Adipocyte (in vitro differentiated cells): Measurements from ENCODE around the gene ARHGAP10.

ENCODE experiments used
- DNase-seq: peaks from one replicate; pipeline ENCODE4 v3.0.0-alpha.2; 2015; ENCODE audit warnings: low read depth
- H3K27me3 ChIP-seq: replicated peaks from 2 replicates; pipeline ENCODE4 v1.7.0; 2013; ENCODE audit warnings: mild to moderate bottlenecking, low read length, moderate library complexity; ENCODE audit not compliant: control insufficient read depth, insufficient read depth
- H3K36me3 ChIP-seq: 2 replicates; pipeline ENCODE4 v1.7.0; 2013; ENCODE audit warnings: low read length, mild to moderate bottlenecking, moderate library complexity; ENCODE audit not compliant: control insufficient read depth, insufficient read depth, severe bottlenecking
- H3K4me1 ChIP-seq: 2 replicates; pipeline ENCODE4 v1.7.0; 2013; ENCODE audit warnings: mild to moderate bottlenecking, low read length, moderate library complexity; ENCODE audit not compliant: control insufficient read depth, insufficient read depth
- H3K4me3 ChIP-seq: 2 replicates; pipeline ENCODE4 v1.7.0; 2013; ENCODE audit warnings: mild to moderate bottlenecking, low read length, moderate library complexity
- H3K9ac ChIP-seq: 2 replicates; pipeline ENCODE4 v1.7.0; 2013; ENCODE audit warnings: mild to moderate bottlenecking, low read length, moderate library complexity
- H3K9me3 ChIP-seq: 2 replicates; pipeline ENCODE4 v1.7.0; 2013; ENCODE audit warnings: mild to moderate bottlenecking, low read length, moderate library complexity; ENCODE audit not compliant: control insufficient read depth

ARHGAP10 gene

GRCh38 chr4:148062301-148062950 is 330.5 kb downstream of the ARHGAP10 start:
- Histone ChIP-seq H3K4me3 (no peak overlapping the region), H3K4me1 (peaks cover 9% of the 10 kb centered on the region), H3K36me3 (peaks cover 36% of the 10 kb centered on the region), H3K27me3 (no peaks in the 10 kb centered on the region), H3K9me3 (no peaks in the 10 kb centered on the region), H3K9ac (no peak overlapping the region)
- no peak for DNase-seq

- peaks cover 9% of the 10 kb centered on the region for H3K4me1 ChIP-seq
- no peak for DNase-seq
- no peaks in the 10 kb centered on the region for H3K9me3 ChIP-seq
These were observed 332.6 kb downstream of the ARHGAP10 start for GRCh38 chr4:148064451-148064850.

GRCh38 chr4:148065075-148065474 is 333.2 kb downstream of the ARHGAP10 start:
- no peak overlapping the region for H3K4me3 ChIP-seq
- H3K9ac ChIP-seq = no peak overlapping the region
- DNase-seq = peak; percentile 83
- H3K4me1 ChIP-seq = peaks cover 15% of the 10 kb centered on the region
- no peaks in the 10 kb centered on the region for H3K9me3 ChIP-seq
- peaks cover 36% of the 10 kb centered on the region for H3K36me3 ChIP-seq
- no peaks in the 10 kb centered on the region for H3K27me3 ChIP-seq

More at GRCh38 chr4:148064451-148064850, 332.6 kb downstream of the ARHGAP10 start:
- Histone ChIP-seq H3K36me3 (peaks cover 36% of the 10 kb centered on the region), H3K9ac (no peak overlapping the region), H3K27me3 (no peaks in the 10 kb centered on the region), H3K4me3 (no peak overlapping the region)

- Histone ChIP-seq H3K4me3 (no peak overlapping the region), H3K36me3 (peaks cover 41% of the 10 kb centered on the region)
- DNase-seq = no peak
These were observed 335.5 kb downstream of the ARHGAP10 start for GRCh38 chr4:148067301-148067916.

GRCh38 chr4:148068065-148068911 is 336.4 kb downstream of the ARHGAP10 start:
- no peak for DNase-seq
- Histone ChIP-seq H3K4me3 (no peak overlapping the region), H3K27me3 (no peaks in the 10 kb centered on the region), H3K36me3 (peaks cover 44% of the 10 kb centered on the region), H3K4me1 (peaks cover 16% of the 10 kb centered on the region), H3K9ac (no peak overlapping the region), H3K9me3 (no peaks in the 10 kb centered on the region)

More at GRCh38 chr4:148067301-148067916, 335.5 kb downstream of the ARHGAP10 start:
- no peak overlapping the region for H3K9ac ChIP-seq
- H3K9me3 ChIP-seq = no peaks in the 10 kb centered on the region
- peaks cover 16% of the 10 kb centered on the region for H3K4me1 ChIP-seq
- H3K27me3 ChIP-seq = no peaks in the 10 kb centered on the region

- DNase-seq = no peak
- Histone ChIP-seq H3K9ac (no peak overlapping the region), H3K9me3 (no peaks in the 10 kb centered on the region), H3K4me3 (no peak overlapping the region), H3K36me3 (peaks cover 42% of the 10 kb centered on the region), H3K27me3 (no peaks in the 10 kb centered on the region), H3K4me1 (peaks cover 16% of the 10 kb centered on the region)
These were observed 337.4 kb downstream of the ARHGAP10 start for GRCh38 chr4:148069086-148069894.

GRCh38 chr4:148069895-148070178 is 337.9 kb downstream of the ARHGAP10 start:
- Histone ChIP-seq H3K9me3 (peaks cover 2% of the 10 kb centered on the region), H3K4me1 (peaks cover 13% of the 10 kb centered on the region), H3K9ac (no peak overlapping the region), H3K36me3 (peaks cover 42% of the 10 kb centered on the region), H3K27me3 (no peaks in the 10 kb centered on the region), H3K4me3 (no peak overlapping the region)
- no peak for DNase-seq

- Histone ChIP-seq H3K4me1 (peaks cover 7% of the 10 kb centered on the region), H3K4me3 (no peak overlapping the region), H3K9ac (no peak overlapping the region), H3K27me3 (no peaks in the 10 kb centered on the region), H3K9me3 (peaks cover 12% of the 10 kb centered on the region), H3K36me3 (peaks cover 45% of the 10 kb centered on the region)
- no peak for DNase-seq
These were observed 339.1 kb downstream of the ARHGAP10 start for GRCh38 chr4:148071009-148071408.

GRCh38 chr4:148072789-148073188 is 340.9 kb downstream of the ARHGAP10 start:
- no peak for DNase-seq
- Histone ChIP-seq H3K9ac (no peak overlapping the region), H3K4me3 (no peak overlapping the region), H3K27me3 (no peaks in the 10 kb centered on the region), H3K9me3 (peaks cover 17% of the 10 kb centered on the region), H3K4me1 (peaks cover 14% of the 10 kb centered on the region), H3K36me3 (peaks cover 41% of the 10 kb centered on the region)

- H3K9ac ChIP-seq = no peak overlapping the region
- H3K36me3 ChIP-seq = peaks cover 41% of the 10 kb centered on the region
- peaks cover 20% of the 10 kb centered on the region for H3K4me1 ChIP-seq
- no peaks in the 10 kb centered on the region for H3K27me3 ChIP-seq
- DNase-seq = no peak
- peaks cover 17% of the 10 kb centered on the region for H3K9me3 ChIP-seq
- no peak overlapping the region for H3K4me3 ChIP-seq
These were observed 341.5 kb downstream of the ARHGAP10 start for GRCh38 chr4:148073349-148073748.

- Histone ChIP-seq H3K9me3 (peaks cover 17% of the 10 kb centered on the region), H3K9ac (no peak overlapping the region), H3K4me1 (peaks cover 23% of the 10 kb centered on the region), H3K27me3 (no peaks in the 10 kb centered on the region), H3K4me3 (no peak overlapping the region), H3K36me3 (peaks cover 41% of the 10 kb centered on the region)
- DNase-seq = no peak
These were observed 342.6 kb downstream of the ARHGAP10 start for GRCh38 chr4:148074462-148074861.
